ENCODE measurements around the gene DNAJB5.
"Not testable (repeated sequence)": the region's sequence is repeated elsewhere in the genome, so short reads cannot be mapped to it uniquely, and the experiment has no call there.

The DNAJB5 gene

DNA sequence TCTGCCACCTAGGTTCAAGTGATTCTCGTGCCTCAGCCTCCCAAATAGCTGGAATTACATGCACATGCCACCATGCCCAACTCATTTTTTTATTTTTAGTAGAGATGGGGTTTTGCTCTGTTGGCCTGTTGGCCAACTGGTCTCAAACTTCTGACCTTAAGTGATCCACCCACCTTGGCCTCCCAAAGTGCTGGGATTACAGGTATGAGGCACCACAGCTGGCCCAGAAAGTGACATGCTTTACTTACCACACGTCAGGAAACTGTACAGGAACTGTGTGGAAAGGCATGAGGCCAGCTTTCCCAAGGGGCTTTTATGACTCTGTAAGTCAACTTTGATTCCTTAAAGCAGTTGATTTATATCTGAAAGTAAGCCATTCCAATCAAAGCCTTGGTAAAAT, 25.0 kb downstream of the DNAJB5 start:
- ChIA-PET POLR2A (no interaction called here), CTCF (interaction anchor here (0.8 to 2.2 kb wide), 4 partner anchors 13 to 115 kb away, joined by 3 to 8 read pairs (median 6); no protein-coding TSS in a partner anchor)
- TF ChIP-seq, protein P1, sequence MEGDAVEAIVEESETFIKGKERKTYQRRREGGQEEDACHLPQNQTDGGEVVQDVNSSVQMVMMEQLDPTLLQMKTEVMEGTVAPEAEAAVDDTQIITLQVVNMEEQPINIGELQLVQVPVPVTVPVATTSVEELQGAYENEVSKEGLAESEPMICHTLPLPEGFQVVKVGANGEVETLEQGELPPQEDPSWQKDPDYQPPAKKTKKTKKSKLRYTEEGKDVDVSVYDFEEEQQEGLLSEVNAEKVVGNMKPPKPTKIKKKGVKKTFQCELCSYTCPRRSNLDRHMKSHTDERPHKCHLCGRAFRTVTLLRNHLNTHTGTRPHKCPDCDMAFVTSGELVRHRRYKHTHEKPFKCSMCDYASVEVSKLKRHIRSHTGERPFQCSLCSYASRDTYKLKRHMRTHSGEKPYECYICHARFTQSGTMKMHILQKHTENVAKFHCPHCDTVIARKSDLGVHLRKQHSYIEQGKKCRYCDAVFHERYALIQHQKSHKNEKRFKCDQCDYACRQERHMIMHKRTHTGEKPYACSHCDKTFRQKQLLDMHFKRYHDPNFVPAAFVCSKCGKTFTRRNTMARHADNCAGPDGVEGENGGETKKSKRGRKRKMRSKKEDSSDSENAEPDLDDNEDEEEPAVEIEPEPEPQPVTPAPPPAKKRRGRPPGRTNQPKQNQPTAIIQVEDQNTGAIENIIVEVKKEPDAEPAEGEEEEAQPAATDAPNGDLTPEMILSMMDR (IDR thresholded peaks at IDR 0.05; ENCODE audit: control extremely low read depth, extremely low read depth, low read depth, missing control alignments), result no peak
- no peak for DNase-seq (ENCODE audit: extremely low spot score)

DNA sequence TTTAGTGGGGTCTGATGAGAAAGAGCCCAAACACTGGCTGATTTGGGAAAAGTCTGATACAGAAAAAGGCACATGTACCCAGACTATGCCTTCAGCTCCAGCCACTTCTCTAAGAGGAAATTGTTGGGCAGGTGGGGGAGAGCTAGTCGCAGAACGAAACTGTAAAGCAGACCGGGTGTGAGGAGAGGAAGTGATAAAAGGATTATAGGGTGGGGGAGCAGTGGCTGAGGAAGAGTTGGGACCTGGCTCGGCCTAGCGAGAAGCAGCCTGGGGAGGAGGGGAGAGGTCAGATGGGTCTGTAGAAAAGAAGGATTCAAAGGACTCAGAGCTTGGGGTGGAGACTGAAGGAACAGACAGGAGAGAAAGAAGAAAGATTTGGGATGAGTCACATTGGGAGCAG, 33.9 kb downstream of the DNAJB5 start:
- DNase-seq (ENCODE audit: extremely low spot score); POLR2A ChIA-PET; CTCF ChIA-PET: not testable (repeated sequence)

DNA sequence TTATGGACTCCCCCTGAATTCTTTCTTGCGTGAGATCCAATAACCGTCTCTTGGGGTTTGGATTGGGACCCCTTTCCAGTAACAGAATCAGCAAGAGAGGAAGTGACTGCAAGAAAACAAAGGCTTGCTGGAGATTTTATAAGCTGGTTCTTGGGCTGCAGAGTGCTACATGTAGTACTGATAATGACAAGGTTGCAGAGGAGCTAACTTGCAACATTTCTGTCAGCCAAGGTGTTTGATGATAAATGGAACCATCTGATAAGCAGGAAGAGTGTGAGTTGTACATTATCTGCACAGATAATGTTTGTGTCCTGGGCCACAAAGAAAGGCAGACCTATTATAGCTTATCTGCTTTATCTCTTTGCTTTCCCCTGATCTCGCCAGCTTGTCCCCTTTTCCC, 37.1 kb downstream of the DNAJB5 start:
- CTCF ChIA-PET, result interaction anchor here (0.9 to 2.0 kb wide), 8 partner anchors 9 to 127 kb away, joined by 3 to 9 read pairs (median 4); a partner anchor contains a TSS
- POLR2A ChIA-PET, result interaction anchor here (0.6 kb wide), 1 partner anchor 28 kb away, joined by 3 read pairs; no protein-coding TSS in a partner anchor
- DNase-seq (ENCODE audit: extremely low spot score), result no peak
- TF ChIP-seq, protein P1 (IDR thresholded peaks at IDR 0.05; ENCODE audit: control extremely low read depth, extremely low read depth, low read depth, missing control alignments), result no peak

GRCh38 chr9:35027374-35027773, 37.8 kb downstream of the DNAJB5 start:
- CTCF ChIA-PET, result interaction anchor here (0.9 to 2.0 kb wide), 8 partner anchors 8 to 128 kb away, joined by 3 to 9 read pairs (median 4); a partner anchor contains a TSS
- no peak for DNase-seq (ENCODE audit: extremely low spot score)
- POLR2A ChIA-PET, result no interaction called here
- TF ChIP-seq, protein P1 (IDR thresholded peaks at IDR 0.05; ENCODE audit: control extremely low read depth, extremely low read depth, low read depth, missing control alignments), result no peak

- DNase-seq (ENCODE audit: extremely low spot score), result no peak
- TF ChIP-seq, protein P1 (IDR thresholded peaks at IDR 0.05; ENCODE audit: control extremely low read depth, extremely low read depth, low read depth, missing control alignments), result no peak
- POLR2A ChIA-PET, result no interaction called here
- CTCF ChIA-PET, result interaction anchor here (0.9 to 2.0 kb wide), 7 partner anchors 8 to 129 kb away, joined by 3 to 9 read pairs (median 4); no protein-coding TSS in a partner anchor
These were observed 38.3 kb downstream of the DNAJB5 start for GRCh38 chr9:35027860-35028259.

- TF ChIP-seq, protein P1 (IDR thresholded peaks at IDR 0.05; ENCODE audit: control extremely low read depth, extremely low read depth, low read depth, missing control alignments), result no peak
- POLR2A ChIA-PET, result no interaction called here
- no peak for DNase-seq (ENCODE audit: extremely low spot score)
- CTCF ChIA-PET, result interaction anchor here (0.9 to 2.0 kb wide), 4 partner anchors 10 to 129 kb away, joined by 3 to 9 read pairs (median 6); no protein-coding TSS in a partner anchor
These were observed 38.8 kb downstream of the DNAJB5 start for GRCh38 chr9:35028341-35028740.

- TF ChIP-seq, protein P1 (IDR thresholded peaks at IDR 0.05; ENCODE audit: control extremely low read depth, extremely low read depth, low read depth, missing control alignments), result no peak
- POLR2A ChIA-PET, result no interaction called here
- CTCF ChIA-PET, result interaction anchor here (1.1 to 2.4 kb wide), 5 partner anchors 9 to 130 kb away, joined by 3 to 8 read pairs (median 4); no protein-coding TSS in a partner anchor
- no peak for DNase-seq (ENCODE audit: extremely low spot score)
These were observed 39.7 kb downstream of the DNAJB5 start for GRCh38 chr9:35029241-35029640.

Measured in GM10248 (cell line).